ENCODE measurements around the gene EVX2. TPM values are rescaled to one million over a fixed set of nuclear protein-coding genes. Genes with fewer than 3 reads are reported as not detected.

EVX2 gene
- total RNA-seq, 1 experiment from 2014 or later: not detected

DNA sequence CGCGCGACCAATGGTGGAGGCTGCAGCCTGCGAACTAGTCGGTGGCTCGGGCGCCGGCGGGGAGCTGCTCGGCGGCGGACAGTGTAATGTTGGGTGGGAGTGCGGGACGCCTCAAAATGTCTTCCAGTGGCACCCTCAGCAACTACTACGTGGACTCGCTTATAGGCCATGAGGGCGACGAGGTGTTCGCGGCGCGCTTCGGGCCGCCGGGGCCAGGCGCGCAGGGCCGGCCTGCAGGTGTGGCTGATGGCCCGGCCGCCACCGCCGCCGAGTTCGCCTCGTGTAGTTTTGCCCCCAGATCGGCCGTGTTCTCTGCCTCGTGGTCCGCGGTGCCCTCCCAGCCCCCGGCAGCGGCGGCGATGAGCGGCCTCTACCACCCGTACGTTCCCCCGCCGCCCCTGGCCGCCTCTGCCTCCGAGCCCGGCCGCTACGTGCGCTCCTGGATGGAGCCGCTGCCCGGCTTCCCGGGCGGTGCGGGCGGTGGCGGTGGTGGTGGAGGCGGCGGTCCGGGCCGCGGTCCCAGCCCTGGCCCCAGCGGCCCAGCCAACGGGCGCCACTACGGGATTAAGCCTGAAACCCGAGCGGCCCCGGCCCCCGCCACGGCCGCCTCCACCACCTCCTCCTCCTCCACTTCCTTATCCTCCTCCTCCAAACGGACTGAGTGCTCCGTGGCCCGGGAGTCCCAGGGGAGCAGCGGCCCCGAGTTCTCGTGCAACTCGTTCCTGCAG lies 39.1 kb upstream of the EVX2 start, which contains the start of gene HOXD9:
HOXD9 (plus strand) TSS at position 37 of the 728 bp plus-strand sequence; CDS start at position 87, 50 bp downstream.
- peak; percentile 29 for ATAC-seq
- Mint-ChIP-seq H3K27ac (no peak within 1 kb of the TSS), H3K27me3 (ENCODE audit: low read depth) (peaks cover 100% of the 10 kb centered on the region), H3K4me3 (peak within 1 kb of the TSS; percentile 56), H3K36me3 (peaks cover 2% of the 10 kb centered on the region; the same call in 1 of the 2 replicates), H3K4me1 (peaks cover 10% of the 10 kb centered on the region), H3K9me3 (no peaks in the 10 kb centered on the region)
- CTCF ChIA-PET: interaction anchor here (0.5 to 3.3 kb wide), 8 partner anchors 12 to 1026 kb away, joined by 3 to 15 read pairs (median 4); no protein-coding TSS in a partner anchor
- DNase-seq (ENCODE audit: low spot score): peak; percentile 57
- TF ChIP-seq CBFB (CRISPR knock-in tag; IDR thresholded peaks at IDR 0.05; ENCODE audit: low read depth) (no peak), ATF1 (CRISPR knock-in tag; IDR thresholded peaks at IDR 0.05) (no peak), GRHL2 (CRISPR knock-in tag; IDR thresholded peaks at IDR 0.05; ENCODE audit: insufficient replicate concordance, severe bottlenecking) (no peak), NR2C2 (CRISPR knock-in tag; IDR thresholded peaks at IDR 0.05) (no peak), PRRX2 (CRISPR knock-in tag; IDR thresholded peaks at IDR 0.05) (no peak), ZNF416 (CRISPR knock-in tag; IDR thresholded peaks at IDR 0.05) (no peak), CTCF (IDR thresholded peaks at IDR 0.05) (no peak), RORB (CRISPR knock-in tag; IDR thresholded peaks at IDR 0.05) (no peak), ZMAT4 (CRISPR knock-in tag; IDR thresholded peaks at IDR 0.05) (no peak), SMAD3 (CRISPR knock-in tag; IDR thresholded peaks at IDR 0.05; ENCODE audit: borderline replicate concordance) (no peak), NFYB (CRISPR knock-in tag; conservative IDR thresholded peaks at IDR 0.05; ENCODE audit: low read depth) (no peak), ZNF232 (CRISPR knock-in tag; IDR thresholded peaks at IDR 0.05) (no peak)
- TF ChIP-seq, protein P1, sequence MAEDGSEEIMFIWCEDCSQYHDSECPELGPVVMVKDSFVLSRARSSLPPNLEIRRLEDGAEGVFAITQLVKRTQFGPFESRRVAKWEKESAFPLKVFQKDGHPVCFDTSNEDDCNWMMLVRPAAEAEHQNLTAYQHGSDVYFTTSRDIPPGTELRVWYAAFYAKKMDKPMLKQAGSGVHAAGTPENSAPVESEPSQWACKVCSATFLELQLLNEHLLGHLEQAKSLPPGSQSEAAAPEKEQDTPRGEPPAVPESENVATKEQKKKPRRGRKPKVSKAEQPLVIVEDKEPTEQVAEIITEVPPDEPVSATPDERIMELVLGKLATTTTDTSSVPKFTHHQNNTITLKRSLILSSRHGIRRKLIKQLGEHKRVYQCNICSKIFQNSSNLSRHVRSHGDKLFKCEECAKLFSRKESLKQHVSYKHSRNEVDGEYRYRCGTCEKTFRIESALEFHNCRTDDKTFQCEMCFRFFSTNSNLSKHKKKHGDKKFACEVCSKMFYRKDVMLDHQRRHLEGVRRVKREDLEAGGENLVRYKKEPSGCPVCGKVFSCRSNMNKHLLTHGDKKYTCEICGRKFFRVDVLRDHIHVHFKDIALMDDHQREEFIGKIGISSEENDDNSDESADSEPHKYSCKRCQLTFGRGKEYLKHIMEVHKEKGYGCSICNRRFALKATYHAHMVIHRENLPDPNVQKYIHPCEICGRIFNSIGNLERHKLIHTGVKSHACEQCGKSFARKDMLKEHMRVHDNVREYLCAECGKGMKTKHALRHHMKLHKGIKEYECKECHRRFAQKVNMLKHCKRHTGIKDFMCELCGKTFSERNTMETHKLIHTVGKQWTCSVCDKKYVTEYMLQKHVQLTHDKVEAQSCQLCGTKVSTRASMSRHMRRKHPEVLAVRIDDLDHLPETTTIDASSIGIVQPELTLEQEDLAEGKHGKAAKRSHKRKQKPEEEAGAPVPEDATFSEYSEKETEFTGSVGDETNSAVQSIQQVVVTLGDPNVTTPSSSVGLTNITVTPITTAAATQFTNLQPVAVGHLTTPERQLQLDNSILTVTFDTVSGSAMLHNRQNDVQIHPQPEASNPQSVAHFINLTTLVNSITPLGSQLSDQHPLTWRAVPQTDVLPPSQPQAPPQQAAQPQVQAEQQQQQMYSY (CRISPR knock-in tag; IDR thresholded peaks at IDR 0.05): no peak
- TF ChIP-seq, protein P2, sequence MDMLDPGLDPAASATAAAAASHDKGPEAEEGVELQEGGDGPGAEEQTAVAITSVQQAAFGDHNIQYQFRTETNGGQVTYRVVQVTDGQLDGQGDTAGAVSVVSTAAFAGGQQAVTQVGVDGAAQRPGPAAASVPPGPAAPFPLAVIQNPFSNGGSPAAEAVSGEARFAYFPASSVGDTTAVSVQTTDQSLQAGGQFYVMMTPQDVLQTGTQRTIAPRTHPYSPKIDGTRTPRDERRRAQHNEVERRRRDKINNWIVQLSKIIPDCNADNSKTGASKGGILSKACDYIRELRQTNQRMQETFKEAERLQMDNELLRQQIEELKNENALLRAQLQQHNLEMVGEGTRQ (CRISPR knock-in tag; IDR thresholded peaks at IDR 0.05): no peak; the same call in 1 of the 2 replicates
- TF ChIP-seq, protein P3, sequence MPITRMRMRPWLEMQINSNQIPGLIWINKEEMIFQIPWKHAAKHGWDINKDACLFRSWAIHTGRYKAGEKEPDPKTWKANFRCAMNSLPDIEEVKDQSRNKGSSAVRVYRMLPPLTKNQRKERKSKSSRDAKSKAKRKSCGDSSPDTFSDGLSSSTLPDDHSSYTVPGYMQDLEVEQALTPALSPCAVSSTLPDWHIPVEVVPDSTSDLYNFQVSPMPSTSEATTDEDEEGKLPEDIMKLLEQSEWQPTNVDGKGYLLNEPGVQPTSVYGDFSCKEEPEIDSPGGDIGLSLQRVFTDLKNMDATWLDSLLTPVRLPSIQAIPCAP (CRISPR knock-in tag; IDR thresholded peaks at IDR 0.05): no peak
- POLR2A ChIA-PET: no interaction called here

DNA sequence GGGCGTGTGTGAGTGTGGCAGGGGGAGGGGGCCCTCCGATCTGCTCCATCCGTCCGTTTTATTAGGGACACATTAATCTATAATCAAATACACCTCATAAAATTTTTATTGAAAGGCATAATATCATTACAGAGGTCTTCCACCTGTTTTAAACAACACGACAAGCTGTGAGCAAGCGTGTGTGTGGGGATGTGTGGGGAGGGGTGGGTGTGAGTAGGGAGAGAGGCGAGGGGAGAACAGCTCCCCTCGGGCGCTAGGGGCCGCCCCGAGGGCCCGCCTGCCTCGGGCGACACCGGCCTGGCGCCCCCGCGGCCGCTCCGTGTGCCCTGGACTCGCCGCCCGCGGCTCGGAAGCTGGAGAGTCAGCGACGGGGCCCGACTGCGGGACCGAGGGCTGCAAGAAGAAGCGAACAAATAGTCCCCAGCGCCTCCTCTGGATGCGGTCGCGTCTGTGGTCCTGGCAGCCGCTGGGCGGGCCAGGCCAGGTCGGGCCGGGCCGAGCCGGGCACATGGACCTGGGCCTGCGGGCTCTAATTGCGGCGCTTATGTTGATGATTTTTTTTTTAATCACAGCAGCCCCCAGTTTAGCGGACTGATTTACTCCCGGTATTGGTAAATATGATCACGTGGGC lies 38.4 kb upstream of the EVX2 start:
- Mint-ChIP-seq H3K4me1 (peaks cover 10% of the 10 kb centered on the region), H3K27ac (no peak overlapping the region), H3K9me3 (no peaks in the 10 kb centered on the region), H3K4me3 (peak overlapping the region; percentile 56), H3K27me3 (ENCODE audit: low read depth) (peaks cover 100% of the 10 kb centered on the region), H3K36me3 (peaks cover 2% of the 10 kb centered on the region; the same call in 1 of the 2 replicates)
- peak; percentile 10 for ATAC-seq
- ChIA-PET POLR2A (no interaction called here), CTCF (interaction anchor here (0.5 to 3.3 kb wide), 9 partner anchors 10 to 1027 kb away, joined by 3 to 15 read pairs (median 4); no protein-coding TSS in a partner anchor)
- peak; percentile 28 for DNase-seq (ENCODE audit: low spot score)
- TF ChIP-seq, protein P4, sequence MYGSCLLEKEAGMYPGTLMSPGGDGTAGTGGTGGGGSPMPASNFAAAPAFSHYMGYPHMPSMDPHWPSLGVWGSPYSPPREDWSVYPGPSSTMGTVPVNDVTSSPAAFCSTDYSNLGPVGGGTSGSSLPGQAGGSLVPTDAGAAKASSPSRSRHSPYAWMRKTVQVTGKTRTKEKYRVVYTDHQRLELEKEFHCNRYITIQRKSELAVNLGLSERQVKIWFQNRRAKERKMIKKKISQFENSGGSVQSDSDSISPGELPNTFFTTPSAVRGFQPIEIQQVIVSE (CRISPR knock-in tag; IDR thresholded peaks at IDR 0.05; ENCODE audit: borderline replicate concordance): no peak
- TF ChIP-seq USF1 (CRISPR knock-in tag; IDR thresholded peaks at IDR 0.05): peak; percentile 86
- TF ChIP-seq SOX15 (CRISPR knock-in tag; IDR thresholded peaks at IDR 0.05): no peak
- no peak for TF ChIP-seq STAT6 (CRISPR knock-in tag; conservative IDR thresholded peaks at IDR 0.05; ENCODE audit: low read depth)
- TF ChIP-seq, protein P2 (CRISPR knock-in tag; IDR thresholded peaks at IDR 0.05): peak; percentile 84; the same call in 1 of the 2 replicates
- no peak for TF ChIP-seq SP1 (CRISPR knock-in tag; conservative IDR thresholded peaks at IDR 0.05)

All from WTC11 (cell line).